Keratinocyte (primary cell): ENCODE data around the gene SLC7A1. TPM values are rescaled to one million over a fixed set of nuclear protein-coding genes. Genes with fewer than 3 reads are reported as not detected.

ENCODE experiments used
- DNase-seq: peaks from one replicate; pipeline ENCODE4 v3.0.0-alpha.2; 2011; ENCODE audit warnings: low read depth, missing footprints, low spot score
- FAIRE-seq: peaks from 2 replicates; lab custom pipeline; 2011; peaks lifted over from hg19 to GRCh38; lab: Jason Lieb, UNC
- H2AFZ ChIP-seq: 2 replicates; pipeline ENCODE4 v1.6.0; 2012; ENCODE audit warnings: low read length, control low read depth, inconsistent platforms; ENCODE audit not compliant: control insufficient read depth
- H3K27ac ChIP-seq: 2 replicates; pipeline ENCODE4 v1.5.1; 2011; ENCODE audit warnings: low read length; ENCODE audit not compliant: control insufficient read depth, insufficient read depth
- H3K27me3 ChIP-seq: 3 replicates; pipeline ENCODE4 v1.6.0; 2011; ENCODE audit warnings: low read length; ENCODE audit not compliant: control insufficient read depth, insufficient read depth; ENCODE audit errors: extremely low read depth
- H3K36me3 ChIP-seq, 2 experiments: 2 replicates in 1 of 2; 3 replicates in 1 of 2; pipeline ENCODE4 v1.5.1; 2011; ENCODE audit warnings: low read length in 2 of 2, mild to moderate bottlenecking in 1 of 2; ENCODE audit not compliant: control insufficient read depth in 2 of 2, insufficient read depth in 2 of 2; ENCODE audit errors: extremely low read depth in 1 of 2
- H3K4me1 ChIP-seq: 3 replicates; pipeline ENCODE4 v1.5.1; 2011; ENCODE audit warnings: low read length; ENCODE audit not compliant: control insufficient read depth, insufficient read depth; ENCODE audit errors: extremely low read depth
- H3K4me2 ChIP-seq: 3 replicates; pipeline ENCODE4 v1.6.0; 2011; ENCODE audit warnings: low read depth, low read length; ENCODE audit not compliant: control insufficient read depth, insufficient read depth; ENCODE audit errors: extremely low read depth
- H3K4me3 ChIP-seq, 3 experiments: fragments of 200-600 bp in 1 of 3; sonication (generic) in 1 of 3; 2 replicates in 2 of 3; 3 replicates in 1 of 3; pipeline ENCODE4 v1.5.1; 2011 to 2016; ENCODE audit warnings: low read length in 3 of 3, mild to moderate bottlenecking in 3 of 3, control low read depth in 2 of 3, inconsistent platforms in 1 of 3, low read depth in 1 of 3, mixed read lengths in 1 of 3, mixed run types in 1 of 3, moderate library complexity in 1 of 3; ENCODE audit not compliant: control insufficient read depth in 2 of 3, insufficient read depth in 2 of 3; ENCODE audit errors: extremely low read depth in 1 of 3
- H3K79me2 ChIP-seq: 2 replicates; pipeline ENCODE4 v1.6.0; 2012; ENCODE audit warnings: low read length; ENCODE audit not compliant: control insufficient read depth, insufficient read depth
- H3K9ac ChIP-seq: 3 replicates; pipeline ENCODE4 v1.6.0; 2011; ENCODE audit warnings: low read length; ENCODE audit not compliant: control insufficient read depth, insufficient read depth; ENCODE audit errors: extremely low read depth
- H3K9me1 ChIP-seq: 3 replicates; pipeline ENCODE4 v1.6.0; 2011; ENCODE audit warnings: low read length; ENCODE audit not compliant: control insufficient read depth, insufficient read depth; ENCODE audit errors: extremely low read depth
- H3K9me3 ChIP-seq: 2 replicates; pipeline ENCODE4 v1.5.1; 2012; ENCODE audit warnings: low read depth, low read length; ENCODE audit not compliant: control insufficient read depth
- H4K20me1 ChIP-seq: 3 replicates; pipeline ENCODE4 v1.6.0; 2011; ENCODE audit warnings: low read length; ENCODE audit not compliant: control insufficient read depth, insufficient read depth; ENCODE audit errors: extremely low read depth
- EZH2 ChIP-seq: IDR thresholded peaks from one replicate; pipeline ENCODE4 v1.6.1; 2012; ENCODE audit warnings: inconsistent platforms, mild to moderate bottlenecking, low read length, moderate library complexity
- dilution Hi-C: fragments of 300-500 bp; cut with MboI; formaldehyde crosslinking; loops from one replicate; pipeline ENCODE4 v1.7.0; 2020; ENCODE audit warnings: low sequenced_read_pairs; ENCODE audit not compliant: extremely low pct_ligation_motif_present
- polyA plus RNA-seq, 5 experiments: library from polyadenylated mRNA; depleted of rRNA in 3 of 5; stranded (reverse) in 3 of 5; stranded (forward) in 1 of 5; unstranded in 1 of 5; fragments of >200 nt; gene quantifications; 1 replicate in 1 of 5; 2 replicates in 3 of 5; 3 replicates in 1 of 5; pipeline versions ENCODE4 v1.2.1 to v1.2.3, GENCODE V29; 2011 to 2012; ENCODE audit warnings: missing spikeins in 2 of 5, low read depth in 1 of 5, low replicate concordance in 1 of 5
- TF ChIP-seq, protein P1 (sequence below), 3 experiments: IDR thresholded peaks in 1 of 3; conservative IDR thresholded peaks in 1 of 3; optimal IDR thresholded peaks in 1 of 3; 2 replicates in 2 of 3; 3 replicates in 1 of 3; pipeline versions ENCODE3 to v1.5.1; 2011; ENCODE audit warnings: low read length in 3 of 3, mild to moderate bottlenecking in 3 of 3, moderate library complexity in 2 of 3, control low read depth in 1 of 3, inconsistent platforms in 1 of 3; ENCODE audit not compliant: insufficient read depth in 2 of 3; ENCODE audit errors: extremely low read depth in 1 of 3

Gene SLC7A1
- polyA plus RNA-seq, 1 donor (not counting 4 experiments of a cell fraction or from before 2014, with no cell fraction given): 41.5 TPM

DNA sequence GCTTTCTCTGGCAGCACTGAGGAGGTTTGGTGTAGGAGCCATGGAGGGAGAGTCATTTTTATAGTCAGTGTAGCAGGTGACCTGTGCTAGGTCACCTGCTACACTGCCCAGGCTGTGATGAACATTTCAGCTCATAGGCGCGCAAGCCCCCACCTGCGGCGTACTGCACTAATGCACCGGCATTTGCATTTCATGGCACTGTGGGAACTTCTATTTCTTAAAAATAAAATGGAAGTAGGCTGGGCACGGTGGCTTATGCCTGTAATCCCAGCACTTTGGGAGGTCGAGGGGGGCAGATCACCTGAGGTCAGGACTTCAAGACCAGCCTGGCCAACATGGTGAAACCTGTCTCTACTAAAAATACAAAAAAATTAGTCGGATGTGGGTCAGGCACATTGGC lies 101.0 kb downstream of the SLC7A1 start:
- H3K79me2 ChIP-seq: no peaks in the 10 kb centered on the region
- H4K20me1 ChIP-seq: no peaks in the 10 kb centered on the region
- no peak overlapping the region for H3K4me3 ChIP-seq
- peaks cover 7% of the 10 kb centered on the region for H3K27me3 ChIP-seq
- FAIRE-seq (no peak), DNase-seq (no peak)
- dilution Hi-C loops: no loop called here
- H3K36me3 ChIP-seq: no peaks in the 10 kb centered on the region
- TF ChIP-seq, protein P1, sequence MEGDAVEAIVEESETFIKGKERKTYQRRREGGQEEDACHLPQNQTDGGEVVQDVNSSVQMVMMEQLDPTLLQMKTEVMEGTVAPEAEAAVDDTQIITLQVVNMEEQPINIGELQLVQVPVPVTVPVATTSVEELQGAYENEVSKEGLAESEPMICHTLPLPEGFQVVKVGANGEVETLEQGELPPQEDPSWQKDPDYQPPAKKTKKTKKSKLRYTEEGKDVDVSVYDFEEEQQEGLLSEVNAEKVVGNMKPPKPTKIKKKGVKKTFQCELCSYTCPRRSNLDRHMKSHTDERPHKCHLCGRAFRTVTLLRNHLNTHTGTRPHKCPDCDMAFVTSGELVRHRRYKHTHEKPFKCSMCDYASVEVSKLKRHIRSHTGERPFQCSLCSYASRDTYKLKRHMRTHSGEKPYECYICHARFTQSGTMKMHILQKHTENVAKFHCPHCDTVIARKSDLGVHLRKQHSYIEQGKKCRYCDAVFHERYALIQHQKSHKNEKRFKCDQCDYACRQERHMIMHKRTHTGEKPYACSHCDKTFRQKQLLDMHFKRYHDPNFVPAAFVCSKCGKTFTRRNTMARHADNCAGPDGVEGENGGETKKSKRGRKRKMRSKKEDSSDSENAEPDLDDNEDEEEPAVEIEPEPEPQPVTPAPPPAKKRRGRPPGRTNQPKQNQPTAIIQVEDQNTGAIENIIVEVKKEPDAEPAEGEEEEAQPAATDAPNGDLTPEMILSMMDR (optimal IDR thresholded peaks at IDR 0.05 in 1 of 3, IDR thresholded peaks at IDR 0.05 in 1 of 3, conservative IDR thresholded peaks at IDR 0.05 in 1 of 3; ENCODE audit: extremely low read depth in 1 of 3, insufficient read depth in 2 of 3, low read length in 3 of 3): no peak
- TF ChIP-seq EZH2: no peak
- H3K9me3 ChIP-seq: no peaks in the 10 kb centered on the region
- no peak overlapping the region for H3K27ac ChIP-seq
- H3K9me1 ChIP-seq: no peaks in the 10 kb centered on the region
- no peak overlapping the region for H3K9ac ChIP-seq
- H2AFZ ChIP-seq: no peak overlapping the region
- H3K4me1 ChIP-seq: peaks cover 5% of the 10 kb centered on the region
- H3K4me2 ChIP-seq: no peak overlapping the region

DNA sequence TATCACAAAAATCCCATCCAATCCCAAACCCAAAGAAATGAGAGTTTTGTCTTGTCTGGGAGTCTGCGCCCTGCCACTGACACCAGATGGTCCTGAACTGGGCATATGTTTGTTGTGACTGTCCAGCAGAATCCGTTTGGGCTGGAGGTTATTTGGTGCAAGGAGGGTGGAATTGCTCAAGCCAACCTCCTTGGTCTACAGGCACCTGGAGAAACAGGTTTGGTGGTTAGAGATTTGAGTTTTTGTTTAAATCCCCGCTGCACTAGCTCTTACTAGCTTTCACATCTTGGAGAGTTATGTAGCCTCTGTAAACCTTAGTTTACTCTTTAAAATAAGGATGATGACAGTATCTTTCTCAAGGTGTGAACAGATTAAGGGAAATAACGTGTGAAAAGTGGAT lies 101.7 kb downstream of the SLC7A1 start:
- no peaks in the 10 kb centered on the region for H3K79me2 ChIP-seq
- no peak for TF ChIP-seq EZH2
- TF ChIP-seq, protein P1 (optimal IDR thresholded peaks at IDR 0.05 in 1 of 3, IDR thresholded peaks at IDR 0.05 in 1 of 3, conservative IDR thresholded peaks at IDR 0.05 in 1 of 3; ENCODE audit: extremely low read depth in 1 of 3, insufficient read depth in 2 of 3, low read length in 3 of 3): no peak
- H3K9me3 ChIP-seq: no peaks in the 10 kb centered on the region
- H3K9ac ChIP-seq: no peak overlapping the region
- H3K4me2 ChIP-seq: no peak overlapping the region
- no peaks in the 10 kb centered on the region for H3K9me1 ChIP-seq
- no peak overlapping the region for H2AFZ ChIP-seq
- peaks cover 7% of the 10 kb centered on the region for H3K27me3 ChIP-seq
- H3K27ac ChIP-seq: no peak overlapping the region
- no peak for FAIRE-seq
- no peak for DNase-seq
- no peaks in the 10 kb centered on the region for H4K20me1 ChIP-seq
- H3K36me3 ChIP-seq: no peaks in the 10 kb centered on the region
- H3K4me3 ChIP-seq: no peak overlapping the region
- H3K4me1 ChIP-seq: peaks cover 5% of the 10 kb centered on the region
- dilution Hi-C loops: no loop called here
